Ascending aorta (tissue), 2 donors: ENCODE measurements around the gene MAML3. TPM values are rescaled to one million over a fixed set of nuclear protein-coding genes. Genes with fewer than 3 reads are reported as not detected.

Experiments used
- DNase-seq, 2 donors: peaks; one replicate each; pipeline ENCODE4 v3.0.0-alpha.2; 2019; ENCODE audit warnings: low spot score in 2 of 2
- H3K27ac ChIP-seq, 2 donors: fragments of 200-600 bp; sonication (generic); one replicate each; pipeline ENCODE4 v1.5.1; 2016 to 2017; ENCODE audit warnings: mild to moderate bottlenecking in 1 of 2
- H3K27me3 ChIP-seq: fragments of 200-600 bp; sonication (generic); one replicate; pipeline ENCODE4 v1.5.1; 2017
- H3K36me3 ChIP-seq, 2 donors: fragments of 200-600 bp; sonication (generic); one replicate each; pipeline ENCODE4 v1.5.1; 2016
- H3K4me1 ChIP-seq, 2 donors: fragments of 200-600 bp; sonication (generic); one replicate each; pipeline ENCODE4 v1.5.1; 2016 to 2017; ENCODE audit warnings: mild to moderate bottlenecking in 1 of 2
- H3K4me3 ChIP-seq, 2 donors: fragments of 200-600 bp; sonication (generic); one replicate each; pipeline ENCODE4 v1.5.1; 2016 to 2017; ENCODE audit warnings: mild to moderate bottlenecking in 1 of 2
- H3K9me3 ChIP-seq, 2 donors: fragments of 200-600 bp; sonication (generic); one replicate each; pipeline ENCODE4 v1.5.1; 2016
- intact Hi-C: fragments of 100-400 bp; cut with DNase I; formaldehyde crosslinking; loops from one replicate; pipeline ENCODE4 v1.15.1; 2023
- total RNA-seq: library from RNA; depleted of rRNA; stranded (reverse); fragments of >200 nt; gene quantifications from one replicate; pipeline ENCODE4 v1.1.0, GENCODE V29; 2016
- TF ChIP-seq, protein P1 (sequence below), 3 experiments: fragments of 200-600 bp in 2 of 3; fragments of 450-650 bp in 1 of 3; sonication (generic) in 2 of 3; IDR thresholded peaks; one replicate each; pipeline ENCODE4 v1.5.1; 2016 to 2019; ENCODE audit warnings: antibody characterized with exemption in 3 of 3, mild to moderate bottlenecking in 1 of 3, moderate library complexity in 1 of 3

The MAML3 gene
- total RNA-seq, 1 donor from 2014 or later = 4.7 TPM

DNA sequence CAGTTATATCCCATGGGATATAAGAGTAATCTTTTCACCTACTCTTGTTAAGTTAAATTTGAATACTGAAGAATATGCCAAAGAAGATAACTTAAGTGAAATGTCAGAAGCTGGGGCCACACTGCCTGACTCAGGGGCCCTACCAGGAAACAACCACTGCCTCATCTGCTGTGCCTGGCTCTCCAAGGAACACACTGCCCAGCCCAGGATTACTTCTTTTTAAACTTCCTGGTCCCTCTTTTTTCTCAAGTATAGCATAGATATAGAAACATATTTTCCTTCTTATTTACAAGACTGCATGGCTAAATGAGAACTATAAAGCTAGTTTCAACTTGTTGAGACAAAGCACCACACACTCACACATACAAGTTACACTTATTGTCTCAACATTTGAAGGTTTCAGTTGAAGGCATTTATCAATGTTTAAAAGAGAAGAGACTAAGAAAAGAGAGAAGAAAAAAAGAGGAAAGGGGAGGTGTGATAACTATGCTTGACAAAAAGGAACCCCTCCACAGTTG, 45.2 kb downstream of the MAML3 start:
- Histone ChIP-seq H3K27ac (no peak overlapping the region), H3K9me3 (no peaks in the 10 kb centered on the region), H3K4me3 (no peak overlapping the region), H3K27me3 (no peaks in the 10 kb centered on the region), H3K36me3 (no peaks in the 10 kb centered on the region), H3K4me1 (no peaks in the 10 kb centered on the region)
- TF ChIP-seq, protein P1, sequence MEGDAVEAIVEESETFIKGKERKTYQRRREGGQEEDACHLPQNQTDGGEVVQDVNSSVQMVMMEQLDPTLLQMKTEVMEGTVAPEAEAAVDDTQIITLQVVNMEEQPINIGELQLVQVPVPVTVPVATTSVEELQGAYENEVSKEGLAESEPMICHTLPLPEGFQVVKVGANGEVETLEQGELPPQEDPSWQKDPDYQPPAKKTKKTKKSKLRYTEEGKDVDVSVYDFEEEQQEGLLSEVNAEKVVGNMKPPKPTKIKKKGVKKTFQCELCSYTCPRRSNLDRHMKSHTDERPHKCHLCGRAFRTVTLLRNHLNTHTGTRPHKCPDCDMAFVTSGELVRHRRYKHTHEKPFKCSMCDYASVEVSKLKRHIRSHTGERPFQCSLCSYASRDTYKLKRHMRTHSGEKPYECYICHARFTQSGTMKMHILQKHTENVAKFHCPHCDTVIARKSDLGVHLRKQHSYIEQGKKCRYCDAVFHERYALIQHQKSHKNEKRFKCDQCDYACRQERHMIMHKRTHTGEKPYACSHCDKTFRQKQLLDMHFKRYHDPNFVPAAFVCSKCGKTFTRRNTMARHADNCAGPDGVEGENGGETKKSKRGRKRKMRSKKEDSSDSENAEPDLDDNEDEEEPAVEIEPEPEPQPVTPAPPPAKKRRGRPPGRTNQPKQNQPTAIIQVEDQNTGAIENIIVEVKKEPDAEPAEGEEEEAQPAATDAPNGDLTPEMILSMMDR (IDR thresholded peaks at IDR 0.05) = no peak
- intact Hi-C loops = no loop called here
- DNase-seq = no peak

DNA sequence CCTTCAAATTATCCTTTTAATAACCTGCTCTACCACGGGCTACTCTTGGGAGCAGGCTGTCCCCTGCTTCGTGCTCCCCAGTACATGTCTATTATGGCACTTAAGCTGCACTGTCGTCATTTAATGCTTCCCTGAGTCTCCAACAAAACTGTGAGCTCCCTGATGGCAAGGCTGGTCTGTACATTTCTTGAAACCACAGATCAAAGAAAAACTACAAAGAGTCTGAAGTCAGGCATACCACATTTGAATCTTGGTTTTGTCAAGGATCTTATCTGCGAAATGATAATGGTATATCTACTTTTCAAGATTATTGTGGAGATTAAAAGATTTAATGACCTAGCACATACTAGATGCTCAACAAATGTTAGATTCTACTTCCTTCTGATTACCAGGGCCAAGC, 45.7 kb downstream of the MAML3 start:
- intact Hi-C loops = no loop called here
- TF ChIP-seq, protein P1 (IDR thresholded peaks at IDR 0.05) = no peak
- Histone ChIP-seq H3K4me3 (no peak overlapping the region), H3K27me3 (no peaks in the 10 kb centered on the region), H3K27ac (no peak overlapping the region), H3K9me3 (no peaks in the 10 kb centered on the region), H3K36me3 (no peaks in the 10 kb centered on the region), H3K4me1 (no peaks in the 10 kb centered on the region)
- DNase-seq = no peak

DNA sequence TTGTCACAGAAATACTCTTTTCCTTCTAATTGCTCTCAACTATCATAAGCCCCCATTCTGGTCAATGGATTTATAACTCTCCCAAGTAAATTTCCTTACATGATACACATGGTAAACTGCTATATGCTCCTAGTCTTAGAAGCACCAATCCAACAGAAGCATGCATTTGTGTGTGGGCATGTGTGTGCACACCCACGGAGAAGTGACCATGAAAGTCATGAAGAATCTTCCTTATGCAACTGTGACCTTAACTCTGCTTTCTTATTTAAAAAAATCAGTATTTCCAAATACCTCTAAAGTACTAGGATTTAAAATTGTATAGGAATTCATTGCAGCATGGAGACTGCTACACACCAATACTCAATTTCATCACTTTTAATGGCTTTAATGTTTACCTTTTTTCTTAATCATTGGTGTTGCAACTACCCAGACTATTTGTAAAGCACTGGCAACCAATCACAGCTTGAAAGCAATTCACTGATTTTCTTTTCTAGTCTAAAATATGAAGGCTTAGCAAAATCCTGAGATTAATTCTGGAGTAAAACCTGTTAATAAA, 47.6 kb downstream of the MAML3 start:
- Histone ChIP-seq H3K27ac (no peak overlapping the region), H3K9me3 (no peaks in the 10 kb centered on the region), H3K36me3 (no peaks in the 10 kb centered on the region), H3K27me3 (no peaks in the 10 kb centered on the region), H3K4me3 (no peak overlapping the region), H3K4me1 (no peaks in the 10 kb centered on the region)
- TF ChIP-seq, protein P1 (IDR thresholded peaks at IDR 0.05) = no peak
- no peak for DNase-seq
- intact Hi-C loops = no loop called here

DNA sequence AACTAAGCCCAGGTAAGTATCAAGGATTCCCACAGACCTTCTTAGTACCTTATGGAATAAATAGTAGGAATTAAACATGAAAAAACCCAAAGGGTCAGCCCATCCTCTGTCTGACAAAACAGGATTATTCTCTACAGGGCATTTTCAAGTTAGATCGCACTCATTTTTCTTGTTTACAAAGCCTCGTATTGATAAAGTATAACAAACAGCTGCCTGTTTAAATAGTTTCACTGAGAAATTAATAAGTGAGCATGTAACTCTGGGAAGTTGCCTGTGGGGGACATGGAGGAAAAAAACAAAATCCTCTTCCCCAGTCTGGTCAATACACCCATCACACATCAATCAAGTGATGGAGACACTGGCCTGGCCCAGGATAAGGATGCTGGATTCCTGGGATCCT, 48.5 kb downstream of the MAML3 start:
- Histone ChIP-seq H3K27me3 (no peaks in the 10 kb centered on the region), H3K27ac (no peak overlapping the region), H3K9me3 (no peaks in the 10 kb centered on the region), H3K4me1 (no peaks in the 10 kb centered on the region), H3K36me3 (no peaks in the 10 kb centered on the region), H3K4me3 (no peak overlapping the region)
- DNase-seq = no peak
- intact Hi-C loops = no loop called here
- TF ChIP-seq, protein P1 (IDR thresholded peaks at IDR 0.05) = no peak

DNA sequence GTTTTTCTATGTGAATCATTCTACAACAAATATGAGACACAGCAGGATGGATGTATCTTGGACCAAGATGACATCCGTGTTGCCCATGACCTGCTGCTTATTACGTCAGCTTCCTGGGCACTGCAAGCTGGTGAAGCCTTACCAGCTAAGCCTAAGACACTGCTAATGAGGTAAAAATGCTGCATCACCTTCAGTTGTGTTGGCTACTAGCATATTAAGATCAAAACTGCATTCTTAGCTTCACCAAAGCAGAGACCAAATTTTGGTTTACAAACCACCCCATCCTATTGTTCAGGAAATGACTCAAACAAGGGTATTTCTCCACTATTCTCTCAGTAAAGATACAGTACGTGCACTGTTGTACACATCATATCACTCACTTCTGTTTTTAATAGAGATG, 50.3 kb downstream of the MAML3 start:
- no peak for DNase-seq
- intact Hi-C loops = no loop called here
- Histone ChIP-seq H3K9me3 (no peaks in the 10 kb centered on the region), H3K4me1 (peaks cover 0 to under 1% of the 10 kb centered on the region in 2 donors), H3K27ac (no peak overlapping the region), H3K4me3 (no peak overlapping the region), H3K36me3 (no peaks in the 10 kb centered on the region), H3K27me3 (no peaks in the 10 kb centered on the region)
- TF ChIP-seq, protein P1 (IDR thresholded peaks at IDR 0.05) = no peak

DNA sequence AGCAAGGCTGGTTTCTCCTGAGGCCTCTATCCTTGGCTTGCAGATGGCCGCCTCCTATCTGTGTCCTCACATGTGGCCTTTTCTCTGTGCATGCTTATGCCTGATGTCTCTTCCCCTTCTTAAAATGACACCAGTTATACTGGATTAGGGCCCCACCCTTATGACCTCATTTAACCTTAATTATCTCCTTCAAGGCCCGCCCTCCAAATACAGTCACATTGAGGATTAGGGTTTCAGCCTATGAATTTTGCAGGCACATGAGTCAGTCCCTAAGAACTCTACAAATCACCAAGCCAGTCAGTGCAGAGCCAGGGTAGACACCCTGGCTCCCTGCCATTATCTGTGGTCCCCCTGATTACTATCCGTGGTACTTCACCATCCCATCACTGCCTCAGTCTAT, 51.6 kb downstream of the MAML3 start:
- intact Hi-C loops = no loop called here

More for the DNA sequence above, 51.6 kb downstream of the MAML3 start:
- Histone ChIP-seq H3K9me3 (no peaks in the 10 kb centered on the region), H3K27me3 (no peaks in the 10 kb centered on the region), H3K27ac (no peak overlapping the region), H3K4me3 (no peak overlapping the region), H3K4me1 (peaks cover 0 to 9% of the 10 kb centered on the region in 2 donors), H3K36me3 (no peaks in the 10 kb centered on the region)
- TF ChIP-seq, protein P1 (IDR thresholded peaks at IDR 0.05) = no peak
- no peak for DNase-seq
